HEK293T (cell line): Measurements from ENCODE around the gene APBA2.

Experiments
- CTCF ChIA-PET: fragments of 350-600 bp; formaldehyde crosslinking; extraction: SDS; loops from one replicate; lab custom pipeline; 2021; ENCODE audit warnings: antibody characterized with exemption, inconsistent platforms; lab: Yijun Ruan, JAX
- POLR2A ChIA-PET: fragments of 350-600 bp; formaldehyde crosslinking; extraction: SDS; loops from one replicate; lab custom pipeline; 2020; ENCODE audit warnings: antibody characterized with exemption, inconsistent platforms; lab: Yijun Ruan, JAX
- DNase-seq: peaks from one replicate; pipeline ENCODE4 v3.0.0; 2012; ENCODE audit warnings: mixed read lengths; ENCODE audit errors: extremely low spot score
- ARNT ChIP-seq: fragments of 450-650 bp; IDR thresholded peaks from 2 replicates; pipeline ENCODE4 v1.6.1; 2017; ENCODE audit warnings: mild to moderate bottlenecking
- BHLHE40 ChIP-seq: fragments of 450-650 bp; IDR thresholded peaks from 2 replicates; pipeline ENCODE4 v1.6.1; 2016; ENCODE audit warnings: mild to moderate bottlenecking, moderate library complexity, borderline replicate concordance
- CTBP1 ChIP-seq: fragments of 450-650 bp; IDR thresholded peaks from 2 replicates; pipeline ENCODE4 v1.6.1; 2016; ENCODE audit warnings: borderline replicate concordance
- ELF4 ChIP-seq: fragments of 450-650 bp; IDR thresholded peaks from 2 replicates; pipeline ENCODE4 v1.6.1; 2017; ENCODE audit warnings: antibody characterized with exemption
- FOXA1 ChIP-seq: fragments of 450-650 bp; IDR thresholded peaks from 2 replicates; pipeline ENCODE4 v1.6.1; 2016; ENCODE audit warnings: mild to moderate bottlenecking
- FOXK2 ChIP-seq: fragments of 450-650 bp; IDR thresholded peaks from 2 replicates; pipeline ENCODE4 v1.6.1; 2016; ENCODE audit warnings: mild to moderate bottlenecking
- FOXM1 ChIP-seq: fragments of 450-650 bp; IDR thresholded peaks from 2 replicates; pipeline ENCODE4 v1.6.1; 2017; ENCODE audit warnings: mild to moderate bottlenecking, borderline replicate concordance
- HDGF ChIP-seq: fragments of 450-650 bp; IDR thresholded peaks from 2 replicates; pipeline ENCODE4 v1.6.1; 2017; ENCODE audit warnings: antibody characterized with exemption, borderline replicate concordance
- L3MBTL2 ChIP-seq: fragments of 450-650 bp; conservative IDR thresholded peaks from 2 replicates; pipeline ENCODE4 v1.6.1; 2016; ENCODE audit warnings: mild to moderate bottlenecking
- LEF1 ChIP-seq: fragments of 450-650 bp; IDR thresholded peaks from 2 replicates; pipeline ENCODE4 v1.6.1; 2017; ENCODE audit warnings: mild to moderate bottlenecking, borderline replicate concordance
- NFRKB ChIP-seq: fragments of 450-650 bp; IDR thresholded peaks from 2 replicates; pipeline ENCODE4 v1.6.1; 2016; ENCODE audit warnings: mild to moderate bottlenecking, moderate library complexity
- PKNOX1 ChIP-seq: fragments of 450-650 bp; IDR thresholded peaks from 2 replicates; pipeline ENCODE4 v1.6.1; 2016
- SP1 ChIP-seq: fragments of 450-650 bp; IDR thresholded peaks from 2 replicates; pipeline ENCODE4 v1.6.1; 2017
- SUZ12 ChIP-seq: fragments of 450-650 bp; IDR thresholded peaks from 2 replicates; pipeline ENCODE4 v1.6.1; 2016; ENCODE audit warnings: mild to moderate bottlenecking
- TARDBP ChIP-seq: fragments of 450-650 bp; IDR thresholded peaks from 2 replicates; pipeline ENCODE4 v1.6.1; 2016
- ZNF384 ChIP-seq: fragments of 450-650 bp; IDR thresholded peaks from 2 replicates; pipeline ENCODE4 v1.6.1; 2016

The APBA2 gene

GRCh38 chr15:29103824-29104565, 218.2 kb downstream of the APBA2 start:
- CTCF ChIA-PET: interaction anchor here (0.6 to 1.1 kb wide), 5 partner anchors 13 to 770 kb away, joined by 3 to 5 read pairs (median 4); no protein-coding TSS in a partner anchor
- no peak for DNase-seq
- TF ChIP-seq ARNT (no peak), CTBP1 (no peak), SUZ12 (no peak), ELF4 (no peak), FOXM1 (no peak), SP1 (no peak)
- POLR2A ChIA-PET: no interaction called here

GRCh38 chr15:29104566-29104880, 218.7 kb downstream of the APBA2 start:
- CTCF ChIA-PET: no interaction called here
- no peak for DNase-seq
- TF ChIP-seq HDGF (no peak), BHLHE40 (no peak), L3MBTL2 (no peak), FOXK2 (no peak), NFRKB (no peak), CTBP1 (no peak), SP1 (no peak), ELF4 (no peak), ARNT (no peak), FOXA1 (no peak), ZNF384 (no peak), LEF1 (no peak)
- POLR2A ChIA-PET: no interaction called here

- DNase-seq: no peak
- TF ChIP-seq ELF4 (no peak), TARDBP (no peak), PKNOX1 (no peak), L3MBTL2 (no peak), LEF1 (no peak), BHLHE40 (no peak)
- POLR2A ChIA-PET: no interaction called here
- CTCF ChIA-PET: no interaction called here
Observed at GRCh38 chr15:29105151-29105854, 219.5 kb downstream of the APBA2 start.

GRCh38 chr15:29106116-29106515, 220.3 kb downstream of the APBA2 start:
- CTCF ChIA-PET: no interaction called here
- POLR2A ChIA-PET: no interaction called here
- TF ChIP-seq ELF4: no peak
- TF ChIP-seq L3MBTL2: no peak
- no peak for TF ChIP-seq HDGF
- no peak for TF ChIP-seq FOXM1
- TF ChIP-seq LEF1: no peak
- TF ChIP-seq FOXK2: no peak
- no peak for TF ChIP-seq CTBP1
- TF ChIP-seq TARDBP: no peak
- no peak for TF ChIP-seq SUZ12
- TF ChIP-seq PKNOX1: no peak
- TF ChIP-seq ARNT: no peak
- TF ChIP-seq BHLHE40: no peak
- TF ChIP-seq SP1: no peak
- no peak for TF ChIP-seq ZNF384
- no peak for TF ChIP-seq FOXA1
- no peak for TF ChIP-seq NFRKB
- no peak for DNase-seq

GRCh38 chr15:29106551-29107290, 220.9 kb downstream of the APBA2 start:
- no peak for TF ChIP-seq SP1
- TF ChIP-seq CTBP1: no peak
- no peak for TF ChIP-seq ZNF384
- no peak for TF ChIP-seq NFRKB
- no peak for TF ChIP-seq LEF1
- no peak for TF ChIP-seq ARNT
- TF ChIP-seq TARDBP: no peak
- no peak for TF ChIP-seq PKNOX1
- CTCF ChIA-PET: no interaction called here
- DNase-seq: no peak
- POLR2A ChIA-PET: no interaction called here

- DNase-seq: no peak
- no peak for TF ChIP-seq FOXK2
- no peak for TF ChIP-seq PKNOX1
- TF ChIP-seq FOXA1: no peak
- TF ChIP-seq BHLHE40: no peak
- no peak for TF ChIP-seq SP1
- TF ChIP-seq HDGF: no peak
- ChIA-PET POLR2A (no interaction called here), CTCF (no interaction called here)
Observed at GRCh38 chr15:29107291-29107890, 221.6 kb downstream of the APBA2 start.
